ENCODE measurements around the gene BAHCC1. TPM values are rescaled to one million over a fixed set of nuclear protein-coding genes. Genes with fewer than 3 reads are reported as not detected.

BAHCC1 gene
- total RNA-seq, 2 experiments from 2014 or later = 0.40 to 0.65 TPM

DNA sequence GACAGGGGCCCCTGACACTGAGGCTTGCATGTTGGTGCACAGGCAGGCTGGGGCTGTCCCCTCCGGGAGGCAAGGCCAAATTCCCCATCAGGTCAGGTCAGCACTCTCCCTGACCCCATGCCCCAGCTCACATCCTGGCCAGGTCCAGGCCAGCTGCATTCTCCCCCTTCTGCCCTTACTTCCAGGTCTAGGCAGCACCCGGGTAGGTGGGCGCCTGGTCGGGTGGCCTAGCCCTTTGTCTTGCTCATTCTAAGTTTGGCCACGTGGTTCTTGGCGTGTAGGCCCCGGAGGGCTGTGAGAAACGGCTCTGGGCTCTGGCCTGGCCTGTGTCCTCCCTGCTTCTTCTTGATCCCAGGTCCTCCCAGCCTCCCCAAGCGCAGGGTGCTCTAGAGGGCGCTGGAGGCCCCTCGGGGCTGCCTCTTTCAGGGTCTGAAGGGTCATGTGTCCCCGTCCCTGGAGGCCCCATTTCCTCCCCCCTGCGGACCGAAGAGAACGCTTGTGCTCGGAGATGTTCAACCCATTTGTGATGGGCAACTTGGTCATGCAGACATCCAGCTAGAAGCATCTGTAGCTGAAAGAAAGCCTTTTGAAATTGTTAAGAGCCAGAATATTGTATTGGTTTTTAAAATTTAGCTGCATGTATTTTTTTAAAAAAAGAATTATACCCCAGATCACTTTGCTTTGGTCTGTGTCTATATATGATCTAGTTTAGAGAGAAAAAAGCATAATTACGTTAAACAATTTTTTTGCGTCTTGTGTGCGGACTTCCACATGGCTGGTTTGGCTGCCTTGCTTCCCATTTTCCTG is 6.7 kb downstream of the BAHCC1 start:
- Mint-ChIP-seq H3K27me3 (peaks cover 60% of the 10 kb centered on the region), H3K36me3 (ENCODE audit: low read depth) (no peaks in the 10 kb centered on the region), H3K9me3 (no peaks in the 10 kb centered on the region), H3K4me1 (ENCODE audit: low read depth) (peaks cover 16% of the 10 kb centered on the region), H3K4me3 (no peak overlapping the region), H3K27ac (no peak overlapping the region)
- intact Hi-C loops (cut with micrococcal nuclease) = no loop called here
- ChIA-PET POLR2A (no interaction called here), CTCF (interaction anchor here (0.7 to 6.2 kb wide), 8 partner anchors 8 to 199 kb away, joined by 3 to 29 read pairs (median 3); no protein-coding TSS in a partner anchor)
- ATAC-seq = peak; percentile 42
- TF ChIP-seq, protein P1, sequence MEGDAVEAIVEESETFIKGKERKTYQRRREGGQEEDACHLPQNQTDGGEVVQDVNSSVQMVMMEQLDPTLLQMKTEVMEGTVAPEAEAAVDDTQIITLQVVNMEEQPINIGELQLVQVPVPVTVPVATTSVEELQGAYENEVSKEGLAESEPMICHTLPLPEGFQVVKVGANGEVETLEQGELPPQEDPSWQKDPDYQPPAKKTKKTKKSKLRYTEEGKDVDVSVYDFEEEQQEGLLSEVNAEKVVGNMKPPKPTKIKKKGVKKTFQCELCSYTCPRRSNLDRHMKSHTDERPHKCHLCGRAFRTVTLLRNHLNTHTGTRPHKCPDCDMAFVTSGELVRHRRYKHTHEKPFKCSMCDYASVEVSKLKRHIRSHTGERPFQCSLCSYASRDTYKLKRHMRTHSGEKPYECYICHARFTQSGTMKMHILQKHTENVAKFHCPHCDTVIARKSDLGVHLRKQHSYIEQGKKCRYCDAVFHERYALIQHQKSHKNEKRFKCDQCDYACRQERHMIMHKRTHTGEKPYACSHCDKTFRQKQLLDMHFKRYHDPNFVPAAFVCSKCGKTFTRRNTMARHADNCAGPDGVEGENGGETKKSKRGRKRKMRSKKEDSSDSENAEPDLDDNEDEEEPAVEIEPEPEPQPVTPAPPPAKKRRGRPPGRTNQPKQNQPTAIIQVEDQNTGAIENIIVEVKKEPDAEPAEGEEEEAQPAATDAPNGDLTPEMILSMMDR (IDR thresholded peaks at IDR 0.05) = peak; percentile 48
- peak; percentile 53 for DNase-seq

- H3K4me3 Mint-ChIP-seq = no peak overlapping the region
- ATAC-seq (no peak), DNase-seq (no peak)
- TF ChIP-seq, protein P1 (IDR thresholded peaks at IDR 0.05) = no peak
- ChIA-PET CTCF (interaction anchor here (0.7 to 1.6 kb wide), 4 partner anchors 9 to 199 kb away, joined by 3 to 4 read pairs (median 3); no protein-coding TSS in a partner anchor), POLR2A (no interaction called here)
- intact Hi-C loops (cut with micrococcal nuclease) = no loop called here
- no peak overlapping the region for H3K27ac Mint-ChIP-seq
- peaks cover 16% of the 10 kb centered on the region for H3K4me1 Mint-ChIP-seq (ENCODE audit: low read depth)
- H3K27me3 Mint-ChIP-seq = peaks cover 64% of the 10 kb centered on the region
- no peaks in the 10 kb centered on the region for H3K9me3 Mint-ChIP-seq
- no peaks in the 10 kb centered on the region for H3K36me3 Mint-ChIP-seq (ENCODE audit: low read depth)
Observed at GRCh38 chr17:81402530-81402941, 7.3 kb downstream of the BAHCC1 start.

DNA sequence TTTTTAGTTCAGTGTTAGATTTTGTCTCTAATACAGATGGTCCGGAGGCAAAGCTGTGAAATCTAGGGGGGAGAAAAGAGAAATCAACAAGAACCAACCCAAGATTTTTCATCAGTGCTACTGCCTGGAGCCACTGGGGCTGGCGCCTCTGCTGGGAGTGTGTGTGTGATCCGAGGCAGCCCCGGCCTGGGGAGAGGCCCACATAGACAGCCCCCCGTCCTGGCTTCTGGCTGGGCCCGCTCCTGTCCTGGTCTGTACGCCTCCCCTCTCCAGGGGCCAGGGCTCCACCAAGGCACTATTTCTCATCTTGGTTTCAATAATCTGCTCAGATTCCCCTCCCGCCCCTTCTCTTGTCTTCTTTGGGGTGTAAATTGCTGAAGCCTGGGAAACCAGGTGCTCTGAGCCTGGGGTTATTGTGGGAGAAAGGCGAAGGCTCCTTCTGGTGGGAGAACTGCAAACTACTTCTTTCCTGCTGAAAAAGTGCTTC is 7.8 kb downstream of the BAHCC1 start:
- H3K27ac Mint-ChIP-seq = no peak overlapping the region
- no peak for ATAC-seq

DNA sequence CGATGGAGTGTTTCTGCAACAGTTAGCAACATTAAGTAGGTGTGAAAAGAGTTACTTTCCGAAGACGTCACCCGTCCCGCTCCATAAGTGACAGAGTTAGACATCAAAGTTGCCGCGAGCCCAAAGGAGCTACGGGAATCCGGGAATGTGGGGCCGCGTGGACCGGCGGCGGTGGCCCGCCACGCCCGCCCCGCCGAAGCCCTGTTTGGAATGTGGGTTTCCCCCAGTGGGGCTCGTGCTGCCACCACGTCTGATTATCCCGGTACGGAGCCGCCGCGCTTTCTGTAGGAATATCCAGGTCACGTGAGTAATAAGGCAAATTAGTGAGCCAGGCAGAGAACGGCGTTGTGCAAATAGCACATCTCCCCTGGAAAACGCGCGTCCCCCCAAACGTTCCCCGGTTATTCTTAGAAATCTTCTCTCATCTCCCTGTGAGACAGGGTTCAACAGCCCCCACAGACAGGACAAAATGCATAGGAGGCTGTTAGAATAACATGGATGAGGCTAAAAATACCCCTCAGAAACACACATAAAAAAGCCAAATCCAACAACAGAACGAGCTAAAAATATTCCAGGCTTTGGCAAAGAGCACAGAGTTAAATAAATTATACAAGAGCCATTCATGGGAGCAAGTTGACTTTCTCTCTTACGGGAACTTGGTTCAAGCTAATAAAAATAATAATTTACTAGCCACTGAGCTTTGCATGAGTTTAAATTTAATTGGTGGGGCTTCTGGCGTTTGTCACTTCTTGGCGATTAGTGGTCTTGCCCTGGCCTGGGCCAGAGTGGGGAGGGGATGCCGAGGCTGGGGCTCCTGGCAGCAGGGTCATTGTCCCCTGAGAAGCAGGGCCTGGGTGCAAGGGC is 8.6 kb downstream of the BAHCC1 start:
- Mint-ChIP-seq H3K4me1 (ENCODE audit: low read depth) (peaks cover 9% of the 10 kb centered on the region), H3K9me3 (no peaks in the 10 kb centered on the region), H3K27me3 (peaks cover 64% of the 10 kb centered on the region), H3K4me3 (no peak overlapping the region), H3K27ac (no peak overlapping the region), H3K36me3 (ENCODE audit: low read depth) (no peaks in the 10 kb centered on the region)
- ChIA-PET POLR2A (interaction anchor here (1.5 kb wide), 1 partner anchor 9 kb away, joined by 3 read pairs; no protein-coding TSS in a partner anchor), CTCF (no interaction called here)
- intact Hi-C loops (cut with micrococcal nuclease) = no loop called here
- ATAC-seq = no peak
- TF ChIP-seq, protein P1 (IDR thresholded peaks at IDR 0.05) = no peak
- DNase-seq = no peak

More for the DNA sequence above, 7.8 kb downstream of the BAHCC1 start:
- POLR2A ChIA-PET = no interaction called here
- H3K36me3 Mint-ChIP-seq (ENCODE audit: low read depth) = no peaks in the 10 kb centered on the region
- peaks cover 12% of the 10 kb centered on the region for H3K4me1 Mint-ChIP-seq (ENCODE audit: low read depth)
- H3K4me3 Mint-ChIP-seq = no peak overlapping the region
- TF ChIP-seq, protein P1 (IDR thresholded peaks at IDR 0.05) = no peak
- CTCF ChIA-PET = interaction anchor here (1.2 to 1.6 kb wide), 3 partner anchors 9 to 198 kb away, joined by 3 to 4 read pairs (median 3); no protein-coding TSS in a partner anchor
- intact Hi-C loops (cut with micrococcal nuclease) = no loop called here
- peaks cover 63% of the 10 kb centered on the region for H3K27me3 Mint-ChIP-seq
- H3K9me3 Mint-ChIP-seq = no peaks in the 10 kb centered on the region
- DNase-seq = no peak
